GM21423 (cell line): Measurements from ENCODE around the gene SEMA6C.
"Not testable (repeated sequence)": the region's sequence is repeated elsewhere in the genome, so short reads cannot be mapped to it uniquely, and the experiment has no call there.

ENCODE experiments used
- ATAC-seq: cut with Tn5 transposase; IDR thresholded peaks from one replicate; pipeline ENCODE4 v1.9.1; 2021; ENCODE audit warnings: mild to moderate bottlenecking, moderate library complexity; ENCODE audit not compliant: unreplicated experiment

The SEMA6C gene

GRCh38 chr1:151146412-151147131 is at the start of gene SEMA6C:
SEMA6C (minus strand) TSS chr1:151146631; CDS start chr1:151142621, 4,010 bp downstream.
- ATAC-seq: peak; percentile 99

GRCh38 chr1:151194894-151195594 is 48.6 kb upstream of the SEMA6C start:
- not testable (repeated sequence) for ATAC-seq

DNA sequence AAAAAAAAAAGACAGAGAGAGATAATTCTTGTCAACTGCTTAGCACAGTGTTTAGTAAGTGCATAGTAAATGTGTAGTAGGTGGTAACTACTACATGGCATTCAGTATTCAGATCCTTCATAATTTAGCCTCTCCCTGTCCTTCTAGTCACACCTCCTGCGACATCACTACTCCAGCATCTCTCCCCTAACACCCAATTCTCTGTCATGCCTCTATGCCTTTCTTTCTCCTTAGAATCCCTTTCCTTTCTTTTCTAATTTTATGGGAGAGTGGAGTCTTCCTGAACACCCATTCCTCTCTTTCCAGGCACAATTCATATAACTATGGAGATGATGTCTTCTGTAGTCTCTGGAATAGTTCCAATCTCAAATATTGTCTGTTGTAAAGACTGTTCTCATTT is 47.4 kb upstream of the SEMA6C start:
- ATAC-seq: no peak

DNA sequence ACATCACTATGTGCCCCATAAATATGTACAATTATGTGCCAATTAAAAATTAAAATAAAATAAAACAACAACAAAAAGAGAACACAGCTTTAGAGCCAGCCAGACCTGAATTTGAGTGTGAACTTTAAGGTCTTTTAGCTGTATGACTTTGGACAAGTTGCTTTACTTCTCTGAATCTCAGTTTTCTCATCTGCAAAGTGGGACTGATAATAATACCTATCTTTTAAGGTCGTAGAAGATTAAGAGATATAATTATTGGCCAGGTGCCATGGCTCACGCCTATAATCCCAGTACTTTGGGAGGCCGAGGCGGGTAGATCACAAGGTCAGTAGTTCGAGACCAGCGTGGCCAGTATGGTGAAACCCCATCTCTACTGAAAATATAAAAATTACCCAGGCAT is 46.9 kb upstream of the SEMA6C start:
- ATAC-seq: no peak

DNA sequence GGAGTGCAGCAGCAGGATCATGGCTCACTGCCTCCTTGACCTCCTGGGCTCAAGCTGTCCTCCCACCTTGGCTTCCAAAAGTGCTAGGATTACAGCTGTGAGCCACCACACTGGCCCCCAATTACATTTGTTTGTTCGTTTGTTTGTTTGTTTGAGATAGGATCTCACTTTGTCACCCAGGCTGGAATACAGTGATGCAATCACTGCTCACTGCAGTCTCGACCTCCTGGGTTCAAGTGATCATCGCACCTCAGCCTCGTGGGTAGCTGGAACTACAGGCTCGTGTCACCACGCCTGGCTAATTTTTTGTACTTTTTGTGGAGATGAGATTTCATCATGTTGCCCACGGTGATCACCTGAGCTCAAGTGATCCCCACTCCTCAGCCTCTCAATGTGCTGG is 45.6 kb upstream of the SEMA6C start:
- no peak for ATAC-seq

- peak; percentile 81 for ATAC-seq
Measured at GRCh38 chr1:151189637-151190445, 43.4 kb upstream of the SEMA6C start, which contains the start of gene VPS72. VPS72 (minus strand) TSS chr1:151190197; CDS start chr1:151190121, 76 bp downstream.

- not testable (repeated sequence) for ATAC-seq
Measured at GRCh38 chr1:151188667-151189066, 42.2 kb upstream of the SEMA6C start.

GRCh38 chr1:151187205-151187604 is 40.8 kb upstream of the SEMA6C start:
- ATAC-seq: no peak

- ATAC-seq: no peak
Measured at GRCh38 chr1:151184211-151184610, 37.8 kb upstream of the SEMA6C start.

- ATAC-seq: no peak
Measured at GRCh38 chr1:151176514-151177045, 30.1 kb upstream of the SEMA6C start.

DNA sequence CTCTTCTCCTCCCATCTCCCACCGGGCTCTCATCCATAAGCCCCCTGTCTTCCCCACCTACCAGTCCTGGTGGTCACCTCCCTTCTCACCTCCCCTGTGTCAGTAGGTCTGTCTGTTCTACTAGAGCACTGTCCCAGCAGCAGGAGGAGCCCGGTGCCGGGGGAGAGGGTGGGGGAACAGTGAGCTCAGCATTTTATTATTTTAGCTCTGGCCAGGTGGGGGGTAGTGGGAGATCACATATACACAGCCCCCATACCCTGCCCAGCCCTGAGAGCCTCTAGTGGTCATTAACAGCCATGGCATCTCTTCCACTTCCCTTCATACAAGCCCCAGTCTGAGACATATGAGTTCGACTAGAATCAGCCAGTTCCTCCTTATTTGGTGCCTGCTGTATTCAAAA is 29.4 kb upstream of the SEMA6C start, which contains the start of gene TMOD4:
Gene TMOD4, minus strand, starts transcription at position 119 of the 400 bp plus-strand sequence. CDS start 1,106 bp downstream, outside the sequence.
- no peak for ATAC-seq

DNA sequence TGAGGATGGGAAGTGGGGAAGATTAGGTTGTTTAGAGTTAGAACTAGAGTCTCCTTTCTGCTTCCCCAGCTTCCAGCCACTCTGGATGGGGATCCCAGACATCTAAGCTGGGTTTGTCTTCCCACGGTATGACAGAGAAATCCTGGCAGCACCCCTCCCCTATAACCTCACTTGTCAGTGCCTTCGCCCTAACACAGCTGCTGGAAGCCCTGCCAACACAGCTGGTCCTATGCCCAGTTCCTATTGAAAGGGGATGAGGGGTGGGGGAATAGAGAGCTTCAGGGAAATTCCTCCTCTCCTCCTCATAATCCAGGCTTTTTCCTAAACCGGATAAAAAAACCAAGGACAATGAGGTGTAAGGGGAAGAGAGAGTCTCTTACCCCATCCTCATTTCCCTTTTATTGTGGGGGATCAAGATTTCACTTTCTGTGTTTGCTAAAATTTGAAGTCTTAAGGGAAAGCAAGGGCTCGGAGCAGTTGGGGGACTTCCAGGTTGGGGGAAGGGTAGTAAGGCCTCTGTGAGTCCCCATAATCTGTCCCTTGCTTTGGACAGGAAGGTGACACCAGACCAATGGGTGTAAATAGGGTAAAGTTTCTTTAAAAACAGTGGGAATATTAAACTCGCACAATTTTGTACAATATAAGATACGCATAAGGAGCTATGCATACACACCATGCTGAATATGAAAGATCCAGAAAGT is 28.8 kb upstream of the SEMA6C start:
- ATAC-seq: no peak

DNA sequence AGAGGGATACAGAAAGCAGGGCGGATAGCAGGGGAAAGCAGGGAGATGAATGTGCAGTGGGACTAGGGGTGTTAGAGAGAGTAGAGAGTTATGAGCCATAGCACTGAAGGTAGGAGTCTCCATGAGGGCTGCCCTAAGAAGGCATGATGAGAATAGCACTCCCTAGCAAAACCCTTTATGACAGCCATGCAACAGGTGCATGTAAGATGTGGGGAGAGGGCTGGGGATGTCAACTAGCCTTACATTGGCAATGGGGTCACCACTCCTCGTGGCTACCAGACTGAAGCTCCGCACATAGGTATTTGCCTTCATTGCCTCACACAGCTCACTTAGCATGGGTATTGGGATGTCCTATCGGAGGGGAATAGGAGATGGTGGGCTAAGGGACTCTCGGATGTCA is 24.8 kb upstream of the SEMA6C start:
- ATAC-seq: no peak

GRCh38 chr1:151167116-151167515 is 20.7 kb upstream of the SEMA6C start:
- no peak for ATAC-seq

- peak; percentile 13 for ATAC-seq
Measured at GRCh38 chr1:151166505-151166956, 20.1 kb upstream of the SEMA6C start.

- peak; percentile 88 for ATAC-seq
Measured at GRCh38 chr1:151165738-151166504, 19.5 kb upstream of the SEMA6C start, which contains the start of the genes LYSMD1 and SCNM1. LYSMD1 (minus strand) TSS chr1:151165902; CDS start chr1:151165258, 644 bp downstream. SCNM1 (plus strand) TSS chr1:151166144; CDS start chr1:151166153, 9 bp downstream.

DNA sequence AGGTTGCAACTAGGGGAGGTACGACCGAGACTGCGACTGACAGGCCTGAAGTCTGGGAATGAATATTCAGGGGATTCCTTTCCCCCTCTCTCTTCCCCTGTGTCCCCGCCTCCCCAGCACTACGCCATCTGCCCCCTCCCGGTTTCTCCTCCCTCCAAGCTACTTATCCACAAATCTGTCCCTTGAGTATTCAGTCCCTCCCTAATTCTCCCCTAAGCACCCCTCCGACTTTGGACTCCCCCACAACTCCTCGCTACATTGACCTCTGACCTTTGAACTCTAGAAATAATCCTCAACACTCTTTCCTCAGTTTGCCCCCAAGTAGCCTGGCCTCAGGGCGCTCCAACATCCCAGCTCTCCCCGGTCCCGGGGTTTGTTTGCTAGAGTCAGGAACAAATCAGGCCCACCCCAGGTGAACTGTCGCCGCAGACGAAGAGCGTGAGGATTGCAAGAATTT is 18.9 kb upstream of the SEMA6C start:
- ATAC-seq: peak; percentile 15

DNA sequence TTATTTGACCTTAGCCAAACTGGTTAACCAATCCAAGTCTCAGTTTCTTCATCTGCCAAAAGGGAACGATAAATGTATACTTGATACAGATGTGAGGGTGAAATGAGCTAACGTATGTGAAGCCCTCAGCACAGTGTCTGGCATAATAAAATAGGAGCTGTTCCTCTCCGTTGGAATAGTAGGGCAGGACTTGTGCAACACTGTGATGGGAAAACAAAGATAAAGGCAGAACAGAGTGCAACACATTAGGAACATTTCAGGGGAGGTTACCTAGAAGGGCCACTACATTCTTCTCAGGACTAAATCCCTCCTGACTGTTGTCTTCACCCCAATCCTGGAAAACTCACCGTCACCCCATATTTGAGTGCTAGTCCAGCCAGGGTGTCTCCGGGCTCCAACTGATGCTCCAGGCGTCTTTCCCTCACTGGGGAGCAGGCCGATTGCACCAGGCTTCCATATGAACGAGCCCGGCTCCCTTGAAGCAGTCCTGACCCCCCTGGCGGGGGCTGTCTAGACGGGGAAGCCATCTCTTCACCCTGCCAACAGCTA is 18.4 kb upstream of the SEMA6C start:
- ATAC-seq: no peak

GRCh38 chr1:151159373-151159772 is 12.9 kb upstream of the SEMA6C start:
- ATAC-seq: no peak
